SK-N-SH treated with all-trans-retinoic acid at 6 μM for 48 hours (cell line): Measurements from ENCODE around the gene CACNA1C.

ENCODE experiments used
- ARNTL ChIP-seq: fragments of 450-650 bp; formaldehyde crosslinking; IDR thresholded peaks from 2 replicates; pipeline ENCODE4 v1.5.0; 2020; ENCODE audit warnings: low read depth, mild to moderate bottlenecking, moderate library complexity, borderline replicate concordance
- CREB5 ChIP-seq: fragments of 250-450 bp; sonication (Bioruptor Pico); IDR thresholded peaks from 2 replicates; pipeline ENCODE4 v1.5.1; 2020; ENCODE audit warnings: low read depth, mild to moderate bottlenecking, moderate library complexity
- CSDC2 ChIP-seq: fragments of 250-450 bp; sonication (Bioruptor Pico); IDR thresholded peaks from 2 replicates; pipeline ENCODE4 v1.5.0; 2020; ENCODE audit warnings: mild to moderate bottlenecking, moderate library complexity
- ESRRG ChIP-seq: fragments of 250-450 bp; sonication (Bioruptor Pico); IDR thresholded peaks from 2 replicates; pipeline ENCODE4 v1.6.1; 2021; ENCODE audit warnings: mild to moderate bottlenecking
- PATZ1 ChIP-seq: fragments of 250-450 bp; sonication (Bioruptor Pico); IDR thresholded peaks from 2 replicates; pipeline ENCODE4 v1.8.0; 2020; ENCODE audit warnings: mild to moderate bottlenecking, moderate library complexity, borderline replicate concordance
- POU6F1 ChIP-seq: fragments of 250-450 bp; sonication (Bioruptor Pico); IDR thresholded peaks from 2 replicates; pipeline ENCODE4 v1.8.0; 2021; ENCODE audit warnings: low read depth, mild to moderate bottlenecking, moderate library complexity, borderline replicate concordance
- PPARA ChIP-seq: fragments of 250-450 bp; sonication (Bioruptor Pico); IDR thresholded peaks from 2 replicates; pipeline ENCODE4 v1.5.0; 2020; ENCODE audit warnings: mild to moderate bottlenecking, borderline replicate concordance
- RARB ChIP-seq: fragments of 250-450 bp; sonication (Bioruptor Pico); IDR thresholded peaks from 2 replicates; pipeline ENCODE4 v1.8.0; 2021; ENCODE audit warnings: mild to moderate bottlenecking, moderate library complexity
- TOX ChIP-seq: fragments of 250-450 bp; sonication (Bioruptor Pico); IDR thresholded peaks from 2 replicates; pipeline ENCODE4 v1.8.0; 2021; ENCODE audit warnings: mild to moderate bottlenecking, moderate library complexity, borderline replicate concordance
- ZFP30 ChIP-seq: fragments of 450-650 bp; formaldehyde crosslinking; IDR thresholded peaks from 2 replicates; pipeline ENCODE4 v1.5.0; 2022; ENCODE audit warnings: mild to moderate bottlenecking, moderate library complexity
- ZNF565 ChIP-seq: fragments of 450-650 bp; formaldehyde crosslinking; conservative IDR thresholded peaks from 2 replicates; pipeline ENCODE4 v1.5.0; 2020; ENCODE audit warnings: low read depth, mild to moderate bottlenecking, moderate library complexity
- ZNF8 ChIP-seq: fragments of 450-650 bp; formaldehyde crosslinking; IDR thresholded peaks from 2 replicates; pipeline ENCODE4 v1.5.0; 2020; ENCODE audit warnings: mild to moderate bottlenecking, moderate library complexity

GRCh38 chr12:2218706-2219105 lies 165.9 kb downstream of the CACNA1C start:
- TF ChIP-seq ZNF8 (CRISPR knock-in tag), result no peak
- TF ChIP-seq PPARA (CRISPR knock-in tag), result no peak
- no peak for TF ChIP-seq PATZ1 (CRISPR knock-in tag)
- no peak for TF ChIP-seq ZFP30 (CRISPR knock-in tag)
- TF ChIP-seq CREB5 (CRISPR knock-in tag), result no peak
- no peak for TF ChIP-seq ARNTL (CRISPR knock-in tag)
- no peak for TF ChIP-seq TOX (CRISPR knock-in tag)
- TF ChIP-seq RARB (CRISPR knock-in tag), result no peak
- TF ChIP-seq POU6F1, result no peak
- no peak for TF ChIP-seq CSDC2 (CRISPR knock-in tag)
- TF ChIP-seq ZNF565 (CRISPR knock-in tag), result no peak
- no peak for TF ChIP-seq ESRRG (CRISPR knock-in tag)
